ENCODE measurements around the gene SLCO3A1. TPM values are rescaled to one million over a fixed set of nuclear protein-coding genes. Genes with fewer than 3 reads are reported as not detected.

SLCO3A1 gene
- total and polyA plus RNA-seq, 2 of the 8 experiments (the other 6 are each of a cell fraction or from before 2014, with no cell fraction given): 15.1 to 20.4 TPM

DNA sequence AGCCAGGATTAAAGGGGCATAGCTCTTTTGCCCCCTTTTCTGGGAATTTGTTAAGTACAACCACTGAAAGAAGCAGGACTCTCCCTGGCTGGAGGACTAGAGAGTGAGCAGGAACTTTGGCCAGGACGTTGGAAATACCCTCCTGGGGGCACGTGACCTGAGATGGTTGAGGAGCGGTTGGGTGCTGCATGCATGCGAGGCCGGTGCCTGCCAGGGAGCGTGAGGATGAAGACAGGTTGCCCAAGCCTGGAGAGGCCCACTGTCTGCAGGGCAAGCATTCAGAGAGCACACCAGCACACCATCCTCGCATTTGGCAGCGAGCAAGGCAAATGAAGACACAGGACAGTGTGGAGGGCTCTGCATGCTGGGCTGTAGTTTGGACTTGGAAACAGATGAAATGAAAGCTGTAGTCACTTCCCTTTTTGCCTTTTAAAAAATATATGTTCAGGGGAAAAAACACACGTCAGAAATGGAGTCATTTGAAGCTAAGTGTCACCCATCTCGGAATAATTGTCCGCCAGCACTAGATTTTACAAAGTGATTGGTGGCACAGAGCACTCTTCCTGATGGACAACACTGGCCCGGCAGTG lies 217.6 kb downstream of the SLCO3A1 start:
- H3K4me3 ChIP-seq (ENCODE audit: extremely low read depth in 1 of 4, insufficient read depth in 2 of 4, low read depth in 3 of 4, low read length in 4 of 4): no peak overlapping the region
- TF ChIP-seq SP1 (IDR thresholded peaks at IDR 0.05; ENCODE audit: low read depth, low read length) (no peak), EZH2 (IDR thresholded peaks at IDR 0.05; ENCODE audit: low read depth, low read length, severe bottlenecking) (no peak), SIX5 (IDR thresholded peaks at IDR 0.05; ENCODE audit: low read depth, low read length) (no peak), EP300 (IDR thresholded peaks at IDR 0.05; ENCODE audit: borderline replicate concordance in 1 of 2, low read depth in 2 of 2, low read length in 2 of 2) (no peak)
- no peaks in the 10 kb centered on the region for H3K79me1 ChIP-seq (ENCODE audit: low read depth, low read length)
- ChIA-PET CTCF (ENCODE audit: partially characterized antibody) (interaction anchor here (0.9 to 3.9 kb wide), 6 partner anchors 7 to 185 kb away, joined by 3 to 40 read pairs (median 6); no protein-coding TSS in a partner anchor), POLR2A (ENCODE audit: partially characterized antibody) (no interaction called here)
- no peak overlapping the region for H2BK20ac ChIP-seq (ENCODE audit: low read length)
- no peak overlapping the region for H3K14ac ChIP-seq (ENCODE audit: insufficient read length)
- no peak overlapping the region for H3K27ac ChIP-seq (ENCODE audit: low read depth, low read length)
- WGBS, 2 experiments (ENCODE audit: extremely low coverage in 1 of 2, insufficient coverage in 1 of 2, insufficient read length in 1 of 2, insufficient replicate concordance in 2 of 2, low coverage in 1 of 2, low lambda C conversion rate in 2 of 2, missing lambda C conversion rate in 1 of 2): 73% methylated on average over 12 of the region's 12 CpGs; no CpG with 5 or more reads in 1 of the 2 experiments
- H3K56ac ChIP-seq (replicated peaks; ENCODE audit: insufficient read length, low read depth, low read length): no peak overlapping the region
- no peak overlapping the region for H3K9ac ChIP-seq (replicated peaks in 1 of 4; ENCODE audit: extremely low read depth in 1 of 4, low read depth in 3 of 4, low read length in 3 of 4)
- peak overlapping the region; percentile 52; the same call in 1 of the 2 replicates for H2BK12ac ChIP-seq (ENCODE audit: low read depth, low read length)
- H4K8ac ChIP-seq (ENCODE audit: extremely low read depth, insufficient read depth, low read length): no peak overlapping the region
- no peaks in the 10 kb centered on the region for H4K20me1 ChIP-seq (replicated peaks in 1 of 2; ENCODE audit: control insufficient read depth in 1 of 2, insufficient read depth in 2 of 2, low read length in 2 of 2)
- H2BK5ac ChIP-seq (ENCODE audit: low read depth, low read length): no peak overlapping the region
- H2BK15ac ChIP-seq (ENCODE audit: low read length): no peak overlapping the region
- H2BK120ac ChIP-seq (replicated peaks; ENCODE audit: low read depth, low read length): no peak overlapping the region
- H3K4ac ChIP-seq (replicated peaks; ENCODE audit: insufficient read length, low read depth, low read length): no peak overlapping the region
- DNase-seq (ENCODE audit: low read depth in 1 of 2, low spot score in 2 of 2) (no peak), FAIRE-seq (no peak)
- H3K4me2 ChIP-seq (ENCODE audit: insufficient read depth in 1 of 2, low read depth in 2 of 2, low read length in 2 of 2): no peak overlapping the region
- H3K27me3 ChIP-seq (replicated peaks in 1 of 4; ENCODE audit: control insufficient read depth in 3 of 4, extremely low read depth in 1 of 4, insufficient read depth in 3 of 4, low read length in 3 of 4): no peaks in the 10 kb centered on the region
- no peak overlapping the region for H3K18ac ChIP-seq (ENCODE audit: extremely low read depth, low read length)
- H3K9me3 ChIP-seq (ENCODE audit: insufficient read depth in 2 of 2, low read depth in 1 of 2, low read length in 1 of 2): no peaks in the 10 kb centered on the region
- no peak overlapping the region for H4K5ac ChIP-seq (ENCODE audit: insufficient read length, low read depth, low read length)
- H3K23ac ChIP-seq (ENCODE audit: insufficient read length): no peak overlapping the region
- H3K36me3 ChIP-seq (ENCODE audit: control insufficient read depth in 2 of 4, insufficient read depth in 4 of 4, low read length in 3 of 4): no peaks in the 10 kb centered on the region
- H4K91ac ChIP-seq (replicated peaks; ENCODE audit: insufficient read length, low read length): no peak overlapping the region
- H3K23me2 ChIP-seq (ENCODE audit: low read depth, low read length): no peaks in the 10 kb centered on the region
- no peak overlapping the region for H2AFZ ChIP-seq (ENCODE audit: low read length)
- no peak overlapping the region for H2AK5ac ChIP-seq (ENCODE audit: low read depth, low read length)
- no peaks in the 10 kb centered on the region for H3K79me2 ChIP-seq (ENCODE audit: control insufficient read depth in 1 of 2, insufficient read depth in 2 of 2, low read length in 2 of 2)
- peaks cover 0 to 2% (median 0%) of the 10 kb centered on the region in 4 experiments; a peak in 4 of 7 replicates for H3K4me1 ChIP-seq (replicated peaks in 1 of 4; ENCODE audit: control insufficient read depth in 3 of 4, insufficient read depth in 4 of 4, low read length in 3 of 4)
